ENCODE measurements around the gene PRTG. TPM values are rescaled to one million over a fixed set of nuclear protein-coding genes. Genes with fewer than 3 reads are reported as not detected.

Gene PRTG
- total RNA-seq, 4 donors from 2014 or later = 4.1 to 37.2 (median 23.3) TPM

- Histone ChIP-seq H3K4me3 (no peak overlapping the region), H3K36me3 (no peaks in the 10 kb centered on the region), H3K27me3 (no peaks in the 10 kb centered on the region), H3K9me3 (no peaks in the 10 kb centered on the region), H3K4me1 (no peaks in the 10 kb centered on the region), H3K27ac (no peak overlapping the region)
- TF ChIP-seq CTCF (IDR thresholded peaks at IDR 0.05) (no peak), POLR2A (IDR thresholded peaks at IDR 0.05) (no peak)
- intact Hi-C loops (cut with DNase I; ENCODE audit: low total_unique reads) = no loop called here
- DNase-seq = no peak
These were observed 168.9 kb downstream of the PRTG start for GRCh38 chr15:55574096-55574495.

GRCh38 chr15:55573224-55573623 is 169.7 kb downstream of the PRTG start:
- no peaks in the 10 kb centered on the region for H3K9me3 ChIP-seq
- no peaks in the 10 kb centered on the region for H3K27me3 ChIP-seq
- H3K4me3 ChIP-seq = no peak overlapping the region
- no peaks in the 10 kb centered on the region for H3K36me3 ChIP-seq
- H3K27ac ChIP-seq = no peak overlapping the region
- no peaks in the 10 kb centered on the region for H3K4me1 ChIP-seq
- TF ChIP-seq POLR2A (IDR thresholded peaks at IDR 0.05) = no peak
- TF ChIP-seq CTCF (IDR thresholded peaks at IDR 0.05) = no peak
- intact Hi-C loops (cut with DNase I; ENCODE audit: low total_unique reads) = no loop called here
- DNase-seq = no peak

GRCh38 chr15:55564347-55565145 is 178.4 kb downstream of the PRTG start:
- Histone ChIP-seq H3K27me3 (no peaks in the 10 kb centered on the region), H3K36me3 (no peaks in the 10 kb centered on the region), H3K9me3 (peaks cover 0 to 3% of the 10 kb centered on the region in 2 donors), H3K4me1 (no peaks in the 10 kb centered on the region), H3K4me3 (no peak overlapping the region), H3K27ac (no peak overlapping the region)
- intact Hi-C loops (cut with DNase I; ENCODE audit: low total_unique reads) = no loop called here
- DNase-seq = no peak
- no peak for TF ChIP-seq CTCF (IDR thresholded peaks at IDR 0.05)
- TF ChIP-seq POLR2A (IDR thresholded peaks at IDR 0.05) = no peak

- H3K27ac ChIP-seq = no peak overlapping the region
- intact Hi-C loops (cut with DNase I; ENCODE audit: low total_unique reads) = no loop called here
- no peak for DNase-seq
- no peak overlapping the region for H3K4me3 ChIP-seq
- H3K36me3 ChIP-seq = no peaks in the 10 kb centered on the region
- no peaks in the 10 kb centered on the region for H3K4me1 ChIP-seq
- peaks cover 0 to 3% of the 10 kb centered on the region in 2 donors for H3K9me3 ChIP-seq
- H3K27me3 ChIP-seq = no peaks in the 10 kb centered on the region
- TF ChIP-seq CTCF (IDR thresholded peaks at IDR 0.05) = no peak
- TF ChIP-seq POLR2A (IDR thresholded peaks at IDR 0.05) = no peak
These were observed 180.4 kb downstream of the PRTG start for GRCh38 chr15:55562601-55563000.

Small RNAs within 50 kb of the gene (small RNA-seq; reads per million reads assigned to genes)
- gene AC009997.1 = not detected

Other genes with a start within 250 kb of the PRTG start
- 1 to 10 TPM in 3 of 4 donors, not detected in 1; 1.5 to 5.3 (median 1.6) TPM for gene DNAAF4, start 234.9 kb downstream of the PRTG start, total RNA-seq
- 10 to 100 TPM in 3 of 4 donors, 1 to 10 TPM in 1; 7.1 to 38.0 (median 34.3) TPM for gene PYGO1, start 154.8 kb downstream of the PRTG start, total RNA-seq

All from uterus (tissue), 4 donors.